Measurements from ENCODE around the gene MT2A. TPM values are rescaled to one million over a fixed set of nuclear protein-coding genes. Genes with fewer than 3 reads are reported as not detected.

Gene MT2A
- total RNA-seq, 1 donor from 2014 or later: 5.7 TPM

DNA sequence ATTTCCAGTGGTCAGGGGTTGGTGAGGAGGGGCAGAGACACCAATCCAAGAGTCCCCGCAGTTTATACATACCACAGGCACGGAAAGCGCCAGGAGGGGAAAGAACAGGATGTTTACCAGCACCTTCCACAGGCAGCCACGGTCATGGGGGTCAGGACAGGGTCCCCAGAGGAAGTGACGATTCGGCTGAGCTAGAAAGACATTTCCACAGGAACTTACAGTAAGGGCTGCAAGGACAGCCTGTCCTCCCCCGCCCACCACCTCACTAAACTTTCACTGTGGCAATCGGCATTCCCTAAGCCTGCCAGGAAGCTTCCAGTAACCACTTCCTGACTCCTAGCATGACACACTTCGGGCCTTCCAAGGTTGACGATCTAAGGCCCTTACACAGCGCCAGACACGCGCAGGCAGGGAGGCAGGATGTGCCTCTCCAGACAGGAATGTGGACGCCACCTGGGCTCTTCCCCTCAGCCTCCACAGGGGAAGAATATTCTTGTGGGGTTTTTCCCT lies 1.2 kb upstream of the MT2A start:
- Mint-ChIP-seq H3K27ac (peak overlapping the region; percentile 45), H3K27me3 (ENCODE audit: low read depth) (peaks cover 24% of the 10 kb centered on the region)

DNA sequence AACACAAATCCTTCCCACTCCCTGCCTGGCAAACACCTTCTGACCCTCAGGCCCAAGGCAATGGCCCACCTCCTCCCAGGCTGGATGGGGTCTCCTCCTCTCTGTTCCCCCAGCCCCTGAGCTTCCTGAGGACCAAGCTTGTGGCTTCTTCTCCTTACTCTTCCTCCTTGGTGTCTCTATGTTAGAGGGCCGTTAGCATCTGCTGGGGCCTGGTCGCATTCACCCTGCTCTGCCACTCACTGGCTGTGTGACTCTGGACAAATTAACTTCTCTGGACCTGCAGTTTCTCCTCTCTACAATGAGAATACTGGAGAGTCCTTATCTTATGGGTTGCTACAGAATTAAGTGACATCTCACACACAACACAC lies 725 bp upstream of the MT2A start:
- H3K36me3 Mint-ChIP-seq: no peaks in the 10 kb centered on the region
- H3K27me3 Mint-ChIP-seq (ENCODE audit: low read depth): peaks cover 21% of the 10 kb centered on the region
- H3K27ac Mint-ChIP-seq: peak overlapping the region; percentile 33
- H3K4me3 Mint-ChIP-seq: peak overlapping the region; percentile 56
- H3K4me1 Mint-ChIP-seq: peaks cover 42% of the 10 kb centered on the region
- H3K9me3 Mint-ChIP-seq: no peaks in the 10 kb centered on the region
- no peak for DNase-seq (ENCODE audit: low spot score in 2 of 2, unreplicated experiment in 2 of 2)
- TF ChIP-seq, protein P1, sequence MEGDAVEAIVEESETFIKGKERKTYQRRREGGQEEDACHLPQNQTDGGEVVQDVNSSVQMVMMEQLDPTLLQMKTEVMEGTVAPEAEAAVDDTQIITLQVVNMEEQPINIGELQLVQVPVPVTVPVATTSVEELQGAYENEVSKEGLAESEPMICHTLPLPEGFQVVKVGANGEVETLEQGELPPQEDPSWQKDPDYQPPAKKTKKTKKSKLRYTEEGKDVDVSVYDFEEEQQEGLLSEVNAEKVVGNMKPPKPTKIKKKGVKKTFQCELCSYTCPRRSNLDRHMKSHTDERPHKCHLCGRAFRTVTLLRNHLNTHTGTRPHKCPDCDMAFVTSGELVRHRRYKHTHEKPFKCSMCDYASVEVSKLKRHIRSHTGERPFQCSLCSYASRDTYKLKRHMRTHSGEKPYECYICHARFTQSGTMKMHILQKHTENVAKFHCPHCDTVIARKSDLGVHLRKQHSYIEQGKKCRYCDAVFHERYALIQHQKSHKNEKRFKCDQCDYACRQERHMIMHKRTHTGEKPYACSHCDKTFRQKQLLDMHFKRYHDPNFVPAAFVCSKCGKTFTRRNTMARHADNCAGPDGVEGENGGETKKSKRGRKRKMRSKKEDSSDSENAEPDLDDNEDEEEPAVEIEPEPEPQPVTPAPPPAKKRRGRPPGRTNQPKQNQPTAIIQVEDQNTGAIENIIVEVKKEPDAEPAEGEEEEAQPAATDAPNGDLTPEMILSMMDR (IDR thresholded peaks at IDR 0.05; ENCODE audit: unreplicated experiment): no peak

More for the DNA sequence above, 1.2 kb upstream of the MT2A start:
- Mint-ChIP-seq H3K4me3 (peak overlapping the region; percentile 25), H3K4me1 (peaks cover 42% of the 10 kb centered on the region), H3K36me3 (no peaks in the 10 kb centered on the region), H3K9me3 (no peaks in the 10 kb centered on the region)
- TF ChIP-seq, protein P1 (IDR thresholded peaks at IDR 0.05; ENCODE audit: unreplicated experiment): no peak
- DNase-seq (ENCODE audit: low spot score in 2 of 2, unreplicated experiment in 2 of 2): no peak

DNA sequence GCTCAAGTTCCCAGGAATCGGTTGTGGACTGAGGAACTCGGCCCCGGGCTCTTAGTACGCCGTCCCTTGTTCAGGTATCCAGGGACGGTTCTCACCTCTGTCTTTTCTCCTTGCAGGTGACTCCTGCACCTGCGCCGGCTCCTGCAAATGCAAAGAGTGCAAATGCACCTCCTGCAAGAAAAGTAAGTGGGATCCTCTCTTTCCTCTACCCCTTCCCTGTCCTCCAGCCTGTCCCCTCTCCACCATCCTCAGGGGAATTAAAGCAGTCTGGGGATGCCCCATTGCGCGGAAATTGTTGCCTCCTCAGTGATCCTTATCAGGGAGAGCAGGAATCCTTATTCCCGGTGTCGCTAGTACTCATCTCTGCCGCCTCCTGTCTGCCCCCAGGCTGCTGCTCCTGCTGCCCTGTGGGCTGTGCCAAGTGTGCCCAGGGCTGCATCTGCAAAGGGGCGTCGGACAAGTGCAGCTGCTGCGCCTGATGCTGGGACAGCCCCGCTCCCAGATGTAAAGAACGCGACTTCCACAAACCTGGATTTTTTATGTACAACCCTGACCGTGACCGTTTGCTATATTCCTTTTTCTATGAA lies 585 bp downstream of the MT2A start:
- TF ChIP-seq, protein P1 (IDR thresholded peaks at IDR 0.05; ENCODE audit: unreplicated experiment): no peak
- Mint-ChIP-seq H3K4me1 (peaks cover 42% of the 10 kb centered on the region), H3K36me3 (no peaks in the 10 kb centered on the region), H3K27ac (no peak overlapping the region), H3K9me3 (no peaks in the 10 kb centered on the region), H3K27me3 (ENCODE audit: low read depth) (peaks cover 23% of the 10 kb centered on the region), H3K4me3 (peak overlapping the region; percentile 71)
- DNase-seq (ENCODE audit: low spot score in 2 of 2, unreplicated experiment in 2 of 2): no peak

DNA sequence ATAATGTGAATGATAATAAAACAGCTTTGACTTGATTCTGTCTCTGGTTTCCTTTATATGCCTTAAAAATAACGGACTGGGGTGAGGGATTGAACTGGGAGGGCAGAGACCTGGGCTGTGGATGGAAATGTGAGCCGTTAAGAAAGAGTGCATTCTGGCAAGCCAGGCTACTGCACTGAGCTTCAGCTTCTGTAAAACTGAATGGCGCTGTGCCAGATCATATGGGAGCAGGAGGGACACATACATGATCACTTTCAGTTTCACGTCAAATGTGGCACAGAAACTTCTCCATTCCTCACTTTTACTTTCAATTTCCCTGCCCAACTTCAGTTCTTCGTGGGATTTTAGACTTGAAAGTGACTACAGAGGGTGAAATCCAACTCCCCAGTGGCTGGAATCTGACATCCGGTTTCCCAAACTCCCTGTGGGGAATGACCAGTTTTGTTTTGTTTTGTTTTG lies 1.1 kb downstream of the MT2A start:
- Mint-ChIP-seq H3K27me3 (ENCODE audit: low read depth) (peaks cover 27% of the 10 kb centered on the region), H3K36me3 (no peaks in the 10 kb centered on the region), H3K4me1 (peaks cover 42% of the 10 kb centered on the region), H3K4me3 (peak overlapping the region; percentile 71), H3K9me3 (no peaks in the 10 kb centered on the region), H3K27ac (peak overlapping the region; percentile 45)
- TF ChIP-seq, protein P1 (IDR thresholded peaks at IDR 0.05; ENCODE audit: unreplicated experiment): no peak
- DNase-seq (ENCODE audit: low spot score in 2 of 2, unreplicated experiment in 2 of 2): peak in 1 of 2 experiments; percentile 52

DNA sequence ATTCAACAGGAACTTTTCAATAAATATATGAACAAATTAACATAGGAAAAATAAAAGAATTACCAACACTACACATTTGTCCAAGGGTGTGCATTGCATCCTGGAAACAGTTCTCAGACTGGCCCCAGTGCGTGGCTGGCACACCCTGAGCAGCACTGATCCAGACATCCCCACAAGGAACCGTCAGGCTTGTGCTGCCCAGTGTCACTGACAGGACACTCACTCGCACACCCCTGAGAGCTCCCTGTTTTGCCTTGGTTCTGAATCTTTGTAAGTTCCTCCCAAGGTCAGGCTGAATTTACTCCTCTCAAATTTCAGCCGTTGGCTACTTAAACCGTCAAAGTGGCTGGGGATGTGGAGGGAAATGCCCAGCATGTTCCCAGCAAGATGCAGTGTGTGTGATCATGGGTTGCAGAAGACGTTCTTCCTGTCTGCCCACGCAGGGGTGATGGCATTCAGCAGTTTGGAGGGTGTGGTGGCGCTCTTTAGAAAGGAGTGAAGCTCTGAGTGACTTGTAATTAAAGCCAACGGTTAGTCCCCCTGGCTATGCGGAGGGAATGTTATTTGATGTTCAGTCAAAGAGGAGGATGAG lies 1.7 kb downstream of the MT2A start:
- Mint-ChIP-seq H3K36me3 (no peaks in the 10 kb centered on the region), H3K4me1 (peaks cover 42% of the 10 kb centered on the region), H3K9me3 (no peaks in the 10 kb centered on the region), H3K27ac (no peak overlapping the region), H3K4me3 (peak overlapping the region; percentile 23), H3K27me3 (ENCODE audit: low read depth) (peaks cover 33% of the 10 kb centered on the region)
- no peak for DNase-seq (ENCODE audit: low spot score in 2 of 2, unreplicated experiment in 2 of 2)
- TF ChIP-seq, protein P1 (IDR thresholded peaks at IDR 0.05; ENCODE audit: unreplicated experiment): no peak

Data from mesothelial cell of epicardium (in vitro differentiated cells).